ENCODE results near the gene EIF4E3. TPM values are rescaled to one million over a fixed set of nuclear protein-coding genes. Genes with fewer than 3 reads are reported as not detected.

EIF4E3 gene
- total RNA-seq, 1 donor = 2.9 TPM

- DNase-seq (ENCODE audit: insufficient read length, low spot score, missing footprints) = peak; percentile 83
- Histone ChIP-seq H3K4me3 (ENCODE audit: insufficient read depth, low read length) (peak overlapping the region; percentile 57), H3K4me1 (ENCODE audit: insufficient read depth, low read length) (peaks cover 24% of the 10 kb centered on the region)
Measured at GRCh38 chr3:71680603-71681002, 44.6 kb downstream of the EIF4E3 start.

DNA sequence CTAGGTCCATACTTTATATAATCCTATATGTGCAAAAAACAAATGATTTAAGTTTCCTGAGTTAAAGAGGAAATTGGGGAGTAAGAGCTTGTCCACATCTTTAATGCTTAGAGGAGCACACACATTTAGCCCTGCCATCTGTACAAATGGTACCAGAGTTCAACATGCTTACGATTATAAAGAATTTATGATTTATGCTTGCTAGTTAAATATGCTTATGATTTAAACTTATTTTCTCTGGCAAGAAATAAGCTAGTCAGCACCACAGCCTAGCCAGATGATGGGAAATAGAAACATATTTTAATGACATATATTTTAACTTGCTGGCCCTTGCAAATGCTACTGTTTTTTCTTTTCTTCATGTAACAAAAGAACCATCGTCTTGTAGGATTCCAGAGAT lies 48.3 kb downstream of the EIF4E3 start:
- no peak overlapping the region for H3K27ac ChIP-seq (ENCODE audit: low read depth, low read length)
- no peak overlapping the region for H2AFZ ChIP-seq (ENCODE audit: low read length)
- H3K4me3 ChIP-seq (ENCODE audit: insufficient read depth, low read length) = no peak overlapping the region
- H3K27me3 ChIP-seq (ENCODE audit: insufficient read depth, low read length) = no peaks in the 10 kb centered on the region
- H3K79me2 ChIP-seq (ENCODE audit: insufficient read depth, low read length) = no peaks in the 10 kb centered on the region
- H3K4me1 ChIP-seq (ENCODE audit: insufficient read depth, low read length) = peaks cover 16% of the 10 kb centered on the region
- no peak overlapping the region for H3K4me2 ChIP-seq (ENCODE audit: insufficient read depth, low read length)
- H3K36me3 ChIP-seq (ENCODE audit: insufficient read depth, low read length) = no peaks in the 10 kb centered on the region
- TF ChIP-seq, protein P1, sequence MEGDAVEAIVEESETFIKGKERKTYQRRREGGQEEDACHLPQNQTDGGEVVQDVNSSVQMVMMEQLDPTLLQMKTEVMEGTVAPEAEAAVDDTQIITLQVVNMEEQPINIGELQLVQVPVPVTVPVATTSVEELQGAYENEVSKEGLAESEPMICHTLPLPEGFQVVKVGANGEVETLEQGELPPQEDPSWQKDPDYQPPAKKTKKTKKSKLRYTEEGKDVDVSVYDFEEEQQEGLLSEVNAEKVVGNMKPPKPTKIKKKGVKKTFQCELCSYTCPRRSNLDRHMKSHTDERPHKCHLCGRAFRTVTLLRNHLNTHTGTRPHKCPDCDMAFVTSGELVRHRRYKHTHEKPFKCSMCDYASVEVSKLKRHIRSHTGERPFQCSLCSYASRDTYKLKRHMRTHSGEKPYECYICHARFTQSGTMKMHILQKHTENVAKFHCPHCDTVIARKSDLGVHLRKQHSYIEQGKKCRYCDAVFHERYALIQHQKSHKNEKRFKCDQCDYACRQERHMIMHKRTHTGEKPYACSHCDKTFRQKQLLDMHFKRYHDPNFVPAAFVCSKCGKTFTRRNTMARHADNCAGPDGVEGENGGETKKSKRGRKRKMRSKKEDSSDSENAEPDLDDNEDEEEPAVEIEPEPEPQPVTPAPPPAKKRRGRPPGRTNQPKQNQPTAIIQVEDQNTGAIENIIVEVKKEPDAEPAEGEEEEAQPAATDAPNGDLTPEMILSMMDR (IDR thresholded peaks at IDR 0.05; ENCODE audit: extremely low read depth, low read depth, low read length) = no peak
- H4K20me1 ChIP-seq (ENCODE audit: insufficient read depth, low read length) = no peaks in the 10 kb centered on the region
- no peak for DNase-seq (ENCODE audit: insufficient read length, low spot score, missing footprints)
- no peaks in the 10 kb centered on the region for H3K9me3 ChIP-seq (ENCODE audit: low read depth, low read length)

More at GRCh38 chr3:71680603-71681002, 44.6 kb downstream of the EIF4E3 start:
- H2AFZ ChIP-seq (ENCODE audit: low read length) = peak overlapping the region; percentile 37
- H3K27me3 ChIP-seq (ENCODE audit: insufficient read depth, low read length) = no peaks in the 10 kb centered on the region
- H3K4me2 ChIP-seq (ENCODE audit: insufficient read depth, low read length) = peak overlapping the region; percentile 79
- TF ChIP-seq, protein P1 (IDR thresholded peaks at IDR 0.05; ENCODE audit: extremely low read depth, low read depth, low read length) = no peak
- peak overlapping the region; percentile 69 for H3K27ac ChIP-seq (ENCODE audit: low read depth, low read length)
- no peaks in the 10 kb centered on the region for H3K79me2 ChIP-seq (ENCODE audit: insufficient read depth, low read length)
- H3K36me3 ChIP-seq (ENCODE audit: insufficient read depth, low read length) = no peaks in the 10 kb centered on the region
- no peaks in the 10 kb centered on the region for H3K9me3 ChIP-seq (ENCODE audit: low read depth, low read length)
- no peaks in the 10 kb centered on the region for H4K20me1 ChIP-seq (ENCODE audit: insufficient read depth, low read length)

- Histone ChIP-seq H3K27me3 (ENCODE audit: insufficient read depth, low read length) (no peaks in the 10 kb centered on the region), H3K27ac (ENCODE audit: low read depth, low read length) (no peak overlapping the region), H4K20me1 (ENCODE audit: insufficient read depth, low read length) (no peaks in the 10 kb centered on the region), H3K79me2 (ENCODE audit: insufficient read depth, low read length) (no peaks in the 10 kb centered on the region), H3K36me3 (ENCODE audit: insufficient read depth, low read length) (no peaks in the 10 kb centered on the region), H3K4me3 (ENCODE audit: insufficient read depth, low read length) (no peak overlapping the region), H2AFZ (ENCODE audit: low read length) (no peak overlapping the region), H3K4me1 (ENCODE audit: insufficient read depth, low read length) (no peaks in the 10 kb centered on the region), H3K9me3 (ENCODE audit: low read depth, low read length) (no peaks in the 10 kb centered on the region), H3K4me2 (ENCODE audit: insufficient read depth, low read length) (no peak overlapping the region)
- TF ChIP-seq, protein P1 (IDR thresholded peaks at IDR 0.05; ENCODE audit: extremely low read depth, low read depth, low read length) = no peak
- peak; percentile 58 for DNase-seq (ENCODE audit: insufficient read length, low spot score, missing footprints)
Measured at GRCh38 chr3:71673486-71673885, 51.7 kb downstream of the EIF4E3 start.

- TF ChIP-seq, protein P1 (IDR thresholded peaks at IDR 0.05; ENCODE audit: extremely low read depth, low read depth, low read length) = no peak
- H3K9me3 ChIP-seq (ENCODE audit: low read depth, low read length) = no peaks in the 10 kb centered on the region
Measured at GRCh38 chr3:71672807-71673206, 52.4 kb downstream of the EIF4E3 start.

More at GRCh38 chr3:71672807-71673206, 52.4 kb downstream of the EIF4E3 start:
- H3K27me3 ChIP-seq (ENCODE audit: insufficient read depth, low read length) = no peaks in the 10 kb centered on the region
- no peak overlapping the region for H3K4me3 ChIP-seq (ENCODE audit: insufficient read depth, low read length)
- no peaks in the 10 kb centered on the region for H3K79me2 ChIP-seq (ENCODE audit: insufficient read depth, low read length)
- H4K20me1 ChIP-seq (ENCODE audit: insufficient read depth, low read length) = no peaks in the 10 kb centered on the region
- H3K4me1 ChIP-seq (ENCODE audit: insufficient read depth, low read length) = no peaks in the 10 kb centered on the region
- DNase-seq (ENCODE audit: insufficient read length, low spot score, missing footprints) = no peak
- H3K27ac ChIP-seq (ENCODE audit: low read depth, low read length) = no peak overlapping the region
- no peak overlapping the region for H3K4me2 ChIP-seq (ENCODE audit: insufficient read depth, low read length)
- no peaks in the 10 kb centered on the region for H3K36me3 ChIP-seq (ENCODE audit: insufficient read depth, low read length)
- no peak overlapping the region for H2AFZ ChIP-seq (ENCODE audit: low read length)
